GM23338 (cell line): ENCODE results near the gene OMG. TPM values are rescaled to one million over a fixed set of nuclear protein-coding genes. Genes with fewer than 3 reads are reported as not detected.

Source experiments
- ATAC-seq: fragments of 200-7000 bp; cut with Tn5 transposase; 3 replicates; pipeline ENCODE4 v1.9.1; 2020
- DNase-seq: peaks from one replicate; pipeline ENCODE4 v3.0.0-alpha.2; 2015; ENCODE audit warnings: low spot score
- H2AFZ ChIP-seq: fragments of 200-600 bp; sonication (generic); 2 replicates; pipeline ENCODE4 v1.8.0; 2016; ENCODE audit warnings: antibody characterized with exemption, mild to moderate bottlenecking, moderate library complexity
- H3F3A ChIP-seq: fragments of 200-600 bp; sonication (generic); replicated peaks from 2 replicates; pipeline ENCODE4 v1.8.0; 2017; ENCODE audit warnings: antibody characterized with exemption, mixed run types, low read depth
- H3K27ac ChIP-seq: fragments of 200-600 bp; sonication (generic); 2 replicates; pipeline ENCODE4 v1.6.1; 2016; ENCODE audit warnings: low read depth
- H3K27me3 ChIP-seq: fragments of 200-600 bp; sonication (generic); 2 replicates; pipeline ENCODE4 v1.8.0; 2016; ENCODE audit warnings: mild to moderate bottlenecking, mixed run types, moderate library complexity; ENCODE audit not compliant: insufficient read depth
- H3K36me3 ChIP-seq: fragments of 200-600 bp; sonication (generic); 2 replicates; pipeline ENCODE4 v1.8.0; 2016; ENCODE audit warnings: mild to moderate bottlenecking; ENCODE audit not compliant: insufficient read depth
- H3K4me1 ChIP-seq: fragments of 200-600 bp; sonication (generic); 2 replicates; pipeline ENCODE4 v1.8.0; 2016; ENCODE audit warnings: mild to moderate bottlenecking, moderate library complexity; ENCODE audit not compliant: insufficient read depth
- H3K4me2 ChIP-seq: fragments of 200-600 bp; sonication (generic); 2 replicates; pipeline ENCODE4 v1.7.1; 2017; ENCODE audit warnings: mixed run types
- H3K4me3 ChIP-seq: fragments of 200-600 bp; sonication (generic); 2 replicates; pipeline ENCODE4 v1.6.1; 2016; ENCODE audit warnings: mixed run types
- H3K79me2 ChIP-seq: fragments of 200-600 bp; sonication (generic); replicated peaks from 2 replicates; pipeline ENCODE4 v1.8.0; 2017; ENCODE audit warnings: mild to moderate bottlenecking; ENCODE audit not compliant: insufficient read depth
- H3K9me2 ChIP-seq: fragments of 200-600 bp; sonication (generic); 2 replicates; pipeline ENCODE4 v1.8.0; 2017; ENCODE audit not compliant: insufficient read depth
- H4K20me1 ChIP-seq: fragments of 200-600 bp; sonication (generic); replicated peaks from 2 replicates; pipeline ENCODE4 v1.8.0; 2017; ENCODE audit warnings: mild to moderate bottlenecking; ENCODE audit not compliant: insufficient read depth
- H3K27ac Mint-ChIP-seq: 2 replicates; pipeline ENCODE4 v1.8.0; 2020; ENCODE audit warnings: inconsistent platforms, mild to moderate bottlenecking, moderate library complexity, mixed read lengths
- H3K27me3 Mint-ChIP-seq: 3 replicates; pipeline ENCODE4 v1.8.0; 2022; ENCODE audit warnings: low read depth, mild to moderate bottlenecking, moderate library complexity, mixed read lengths, inconsistent platforms; ENCODE audit not compliant: insufficient read depth, poor library complexity
- H3K36me3 Mint-ChIP-seq: 3 replicates; pipeline ENCODE4 v1.8.0; 2021; ENCODE audit warnings: low read depth, mild to moderate bottlenecking, inconsistent platforms, moderate library complexity, mixed read lengths
- H3K4me1 Mint-ChIP-seq: 3 replicates; pipeline ENCODE4 v1.8.0; 2020; ENCODE audit warnings: mild to moderate bottlenecking, inconsistent platforms, mixed read lengths
- H3K4me3 Mint-ChIP-seq: 3 replicates; pipeline ENCODE4 v1.8.0; 2021; ENCODE audit warnings: moderate library complexity, mild to moderate bottlenecking, inconsistent platforms, mixed read lengths
- H3K9me3 Mint-ChIP-seq: 3 replicates; pipeline ENCODE4 v1.8.0; 2020; ENCODE audit warnings: moderate library complexity, mild to moderate bottlenecking, inconsistent platforms, mixed read lengths
- CTCF ChIP-seq, 2 experiments: fragments of 200-600 bp in 1 of 2; sonication (generic) in 1 of 2; conservative IDR thresholded peaks; 2 replicates each; pipeline versions ENCODE4 v1.5.1 to v1.6.1; 2016 to 2017; ENCODE audit warnings: antibody characterized with exemption in 2 of 2, low read depth in 2 of 2, mild to moderate bottlenecking in 2 of 2, moderate library complexity in 1 of 2
- EZH2 ChIP-seq: fragments of 200-600 bp; sonication (generic); IDR thresholded peaks from one replicate; pipeline ENCODE4 v1.8.0; 2017; ENCODE audit warnings: antibody characterized with exemption, mild to moderate bottlenecking, low read depth; ENCODE audit not compliant: unreplicated experiment
- EZH2phosphoT487 ChIP-seq: fragments of 200-600 bp; sonication (generic); IDR thresholded peaks from one replicate; pipeline ENCODE4 v1.8.1; 2018; ENCODE audit warnings: antibody characterized with exemption; ENCODE audit not compliant: unreplicated experiment
- JUNB ChIP-seq: IDR thresholded peaks from one replicate; pipeline ENCODE4 v1.6.1; 2016; ENCODE audit warnings: antibody characterized with exemption; ENCODE audit not compliant: unreplicated experiment
- POLR2AphosphoS5 ChIP-seq: IDR thresholded peaks from 2 replicates; pipeline ENCODE4 v1.6.1; 2016; ENCODE audit warnings: antibody characterized with exemption, low read depth
- REST ChIP-seq: IDR thresholded peaks from one replicate; pipeline ENCODE4 v1.6.1; 2018; ENCODE audit warnings: antibody characterized with exemption; ENCODE audit not compliant: unreplicated experiment
- STAT1 ChIP-seq: IDR thresholded peaks from one replicate; pipeline ENCODE4 v1.6.1; 2016; ENCODE audit warnings: antibody characterized with exemption; ENCODE audit not compliant: unreplicated experiment
- ZNF462 ChIP-seq: fragments of 250-450 bp; sonication (Bioruptor Pico); IDR thresholded peaks from 2 replicates; pipeline ENCODE4 v1.5.0; 2020; ENCODE audit warnings: mild to moderate bottlenecking, moderate library complexity
- polyA plus RNA-seq: library from polyadenylated mRNA; unstranded; fragments of >200 nt; fragmentation: Nextera tagmentation; extraction: Ambion mirVana; gene quantifications from 2 replicates; pipeline ENCODE4 v1.2.1, GENCODE V29; 2016
- total RNA-seq: library from RNA; depleted of rRNA; stranded (reverse); fragments of >200 nt; shearing (Covaris generic); gene quantifications from 2 replicates; pipeline ENCODE4 v1.2.3, GENCODE V29; 2014
- TF ChIP-seq, protein P1 (sequence below): IDR thresholded peaks from 2 replicates; pipeline ENCODE4 v1.6.1; 2016; ENCODE audit warnings: antibody characterized with exemption

The OMG gene
- total and polyA plus RNA-seq, 2 experiments from 2014 or later = 0.71 TPM; not detected in 1

- Mint-ChIP-seq H3K4me1 (peaks cover 9% of the 10 kb centered on the region; the same call in 2 of the 3 replicates), H3K4me3 (no peak overlapping the region), H3K27me3 (peaks cover 2% of the 10 kb centered on the region), H3K9me3 (no peaks in the 10 kb centered on the region), H3K27ac (no peak overlapping the region), H3K36me3 (peaks cover 8% of the 10 kb centered on the region; the same call in 2 of the 3 replicates)
- H4K20me1 ChIP-seq = no peaks in the 10 kb centered on the region
- 0 out of 2 replicates have a peak, but pooled peaks cover 4% of the 10 kb centered on the region for H3K4me1 ChIP-seq
- no peaks in the 10 kb centered on the region for H3K27me3 ChIP-seq
- ATAC-seq = no peak
- H3K79me2 ChIP-seq = no peaks in the 10 kb centered on the region
- H3K4me3 ChIP-seq = no peak overlapping the region
- no peak overlapping the region for H3K27ac ChIP-seq
- no peak overlapping the region for H3K4me2 ChIP-seq
- DNase-seq = no peak
- H3K36me3 ChIP-seq = no peaks in the 10 kb centered on the region
- H3F3A ChIP-seq = no peaks in the 10 kb centered on the region
- no peak overlapping the region for H2AFZ ChIP-seq
- H3K9me2 ChIP-seq = no peaks in the 10 kb centered on the region
- no peak for TF ChIP-seq JUNB
These were observed 23.5 kb downstream of the OMG start for GRCh38 chr17:31273516-31273915.

DNA sequence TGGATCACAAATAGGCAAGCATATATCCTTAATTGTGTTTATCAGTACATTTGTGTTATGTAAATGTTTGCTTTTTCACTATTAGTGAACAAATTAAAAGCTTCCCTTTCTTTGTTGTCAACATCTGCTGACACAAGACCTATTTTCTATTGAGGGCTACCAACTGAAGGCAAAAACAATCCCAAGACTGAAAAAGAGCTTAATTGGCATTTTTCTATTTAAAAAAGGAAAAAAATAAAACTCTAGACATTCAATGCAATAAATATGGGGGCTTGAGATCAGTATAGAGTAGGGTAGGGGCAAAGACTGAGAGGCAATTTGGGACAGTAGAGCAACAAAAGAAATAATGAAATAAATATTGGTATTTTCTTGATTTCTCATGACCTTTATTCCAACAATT, 24.2 kb downstream of the OMG start:
- Histone ChIP-seq H3K4me1 (0 out of 2 replicates have a peak, but pooled peaks cover 4% of the 10 kb centered on the region), H3F3A (no peaks in the 10 kb centered on the region), H3K27ac (no peak overlapping the region), H3K79me2 (no peaks in the 10 kb centered on the region), H3K36me3 (no peaks in the 10 kb centered on the region), H4K20me1 (no peaks in the 10 kb centered on the region), H3K9me2 (no peaks in the 10 kb centered on the region), H3K4me3 (no peak overlapping the region), H3K4me2 (no peak overlapping the region), H3K27me3 (no peaks in the 10 kb centered on the region), H2AFZ (no peak overlapping the region)
- Mint-ChIP-seq H3K4me1 (peaks cover 9% of the 10 kb centered on the region; the same call in 2 of the 3 replicates), H3K36me3 (peaks cover 9% of the 10 kb centered on the region; the same call in 2 of the 3 replicates), H3K4me3 (no peak overlapping the region), H3K27ac (no peak overlapping the region), H3K27me3 (peaks cover 2% of the 10 kb centered on the region), H3K9me3 (no peaks in the 10 kb centered on the region)
- no peak for DNase-seq
- ATAC-seq = no peak
- TF ChIP-seq CTCF (conservative IDR thresholded peaks at IDR 0.05; ENCODE audit: low read depth in 2 of 2) = no peak
- TF ChIP-seq JUNB = no peak
- TF ChIP-seq REST = no peak
- no peak for TF ChIP-seq STAT1
- TF ChIP-seq EZH2 = no peak
- no peak for TF ChIP-seq POLR2AphosphoS5
- TF ChIP-seq, protein P1, sequence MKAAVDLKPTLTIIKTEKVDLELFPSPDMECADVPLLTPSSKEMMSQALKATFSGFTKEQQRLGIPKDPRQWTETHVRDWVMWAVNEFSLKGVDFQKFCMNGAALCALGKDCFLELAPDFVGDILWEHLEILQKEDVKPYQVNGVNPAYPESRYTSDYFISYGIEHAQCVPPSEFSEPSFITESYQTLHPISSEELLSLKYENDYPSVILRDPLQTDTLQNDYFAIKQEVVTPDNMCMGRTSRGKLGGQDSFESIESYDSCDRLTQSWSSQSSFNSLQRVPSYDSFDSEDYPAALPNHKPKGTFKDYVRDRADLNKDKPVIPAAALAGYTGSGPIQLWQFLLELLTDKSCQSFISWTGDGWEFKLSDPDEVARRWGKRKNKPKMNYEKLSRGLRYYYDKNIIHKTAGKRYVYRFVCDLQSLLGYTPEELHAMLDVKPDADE = no peak
- no peak for TF ChIP-seq EZH2phosphoT487
- TF ChIP-seq ZNF462 (CRISPR knock-in tag) = no peak
